Psoas muscle (tissue), 8 donors: ENCODE results near the gene DLGAP3. TPM values are rescaled to one million over a fixed set of nuclear protein-coding genes. Genes with fewer than 3 reads are reported as not detected.

Source experiments
- ATAC-seq, 4 donors: fragments of 200-7000 bp; cut with Tn5 transposase; one replicate each; pipeline ENCODE4 v1.9.1; 2020; ENCODE audit warnings: moderate library complexity in 3 of 4, mild to moderate bottlenecking in 2 of 4
- DNase-seq, 2 donors: peaks; one replicate each; pipeline ENCODE4 v3.0.0-alpha.2; 2020
- H3K27ac ChIP-seq: fragments of 200-600 bp; one replicate; pipeline ENCODE4 v1.8.0; 2022
- H3K27me3 ChIP-seq, 3 donors: fragments of 200-600 bp in 1 of 3; one replicate each; pipeline versions ENCODE4 v1.6.1 to v1.8.0; 2013 to 2022; ENCODE audit warnings: low read length in 2 of 3, mild to moderate bottlenecking in 2 of 3, moderate library complexity in 1 of 3; ENCODE audit not compliant: insufficient read depth in 3 of 3
- H3K36me3 ChIP-seq, 2 donors: fragments of 200-600 bp in 1 of 2; one replicate each; pipeline versions ENCODE4 v1.6.1 to v1.8.0; 2013 to 2022; ENCODE audit warnings: low read depth in 1 of 2, mild to moderate bottlenecking in 1 of 2, moderate library complexity in 1 of 2; ENCODE audit not compliant: insufficient read depth in 1 of 2
- H3K4me1 ChIP-seq: fragments of 200-600 bp; one replicate; pipeline ENCODE4 v1.8.0; 2022
- H3K4me3 ChIP-seq: fragments of 200-600 bp; one replicate; pipeline ENCODE4 v1.8.0; 2022; ENCODE audit warnings: mild to moderate bottlenecking
- H3K9me3 ChIP-seq: fragments of 200-600 bp; one replicate; pipeline ENCODE4 v1.8.0; 2022
- CTCF ChIP-seq: fragments of 200-600 bp; IDR thresholded peaks from one replicate; pipeline ENCODE4 v1.8.0; 2022; ENCODE audit warnings: antibody characterized with exemption
- WGBS, 3 donors: extraction: QIAGEN DNeasy Blood & Tissue Kit; methylation state at CpG; one replicate each; pipeline versions ENCODE4 v1.1.6 to v1.1.7; 2013; 5-methylcytosine and 5-hydroxymethylcytosine counted together
- intact Hi-C, 2 donors: fragments of 100-400 bp; cut with DNase I; formaldehyde crosslinking; loops; one replicate each; pipeline versions ENCODE4 v1.11.0 to v1.14.2; 2022
- polyA plus RNA-seq, 3 donors: library from polyadenylated mRNA; stranded (reverse); fragments of 200-250 nt; gene quantifications; one replicate each; pipeline ENCODE4 v1.2.3, GENCODE V29; 2013
- total RNA-seq, 4 donors: library from RNA; stranded (reverse); fragmentation: NEBNext Ultra II Directional in 2 of 4; extraction: Animal tissue kit (Norgen Biotek cat#: 25700) in 2 of 4; gene quantifications; one replicate each; pipeline versions ENCODE4 v1.2.1 to v1.2.4, GENCODE V29; 2021 to 2023
- donor health status: healthy with polysubstance abuse.
- donor health status: DM: no; HTN: no; CAD: no; lungs with moderate emphysema.
- donor health status: Bipolar disorder and iron deficiency.
- donor health status: healthy.
- donor health status: DM: yes; HTN: yes; CAD: no.
- donor health status: DM: no; HTN: no; CAD: no.
- donor health status: DM: no; HTN: no; CAD: no.
- donor health status: DM: yes; HTN: yes; CAD: no.

DLGAP3 gene
- total and polyA plus RNA-seq, 7 donors = 0.01 to 0.44 (median 0.08) TPM; not detected in 1

GRCh38 chr1:34928066-34928696 is 1.3 kb downstream of the DLGAP3 start:
- peaks cover 0 to 67% (median 35%) of the 10 kb centered on the region in 3 donors for H3K27me3 ChIP-seq
- intact Hi-C loops = no loop called here
- no peak for ATAC-seq
- H3K4me1 ChIP-seq = peaks cover 7% of the 10 kb centered on the region
- no peak overlapping the region for H3K27ac ChIP-seq
- WGBS, 3 donors = 22 to 25% (median 23%) methylated on average over 9 of the region's 9 CpGs
- no peak for TF ChIP-seq CTCF
- no peaks in the 10 kb centered on the region for H3K9me3 ChIP-seq
- H3K36me3 ChIP-seq = no peaks in the 10 kb centered on the region
- DNase-seq = no peak
- no peak overlapping the region for H3K4me3 ChIP-seq

- Histone ChIP-seq H3K4me1 (peaks cover 7% of the 10 kb centered on the region), H3K36me3 (no peaks in the 10 kb centered on the region), H3K9me3 (no peaks in the 10 kb centered on the region), H3K27ac (no peak overlapping the region), H3K4me3 (no peak overlapping the region), H3K27me3 (peaks cover 0 to 76% (median 37%) of the 10 kb centered on the region in 3 donors)
- DNase-seq = no peak
- TF ChIP-seq CTCF = no peak
- intact Hi-C loops = no loop called here
- ATAC-seq = no peak
- 38 to 58% (median 47%) methylated on average over 8 of the region's 8 CpGs for WGBS, 3 donors
These were observed 2.1 kb downstream of the DLGAP3 start for GRCh38 chr1:34927316-34927715.

- TF ChIP-seq CTCF = no peak
These were observed 2.6 kb downstream of the DLGAP3 start for GRCh38 chr1:34926894-34927293.

GRCh38 chr1:34926156-34926555 is 3.3 kb downstream of the DLGAP3 start:
- Histone ChIP-seq H3K27ac (no peak overlapping the region), H3K4me3 (no peak overlapping the region), H3K9me3 (no peaks in the 10 kb centered on the region), H3K27me3 (peaks cover 3 to 84% (median 37%) of the 10 kb centered on the region in 3 donors), H3K4me1 (peaks cover 7% of the 10 kb centered on the region), H3K36me3 (no peaks in the 10 kb centered on the region)
- WGBS, 3 donors = 58 to 62% (median 60%) methylated on average over 6 of the region's 6 CpGs
- ATAC-seq = no peak
- DNase-seq = no peak
- intact Hi-C loops = no loop called here
- TF ChIP-seq CTCF = no peak

More at GRCh38 chr1:34926894-34927293, 2.6 kb downstream of the DLGAP3 start:
- H3K4me3 ChIP-seq = no peak overlapping the region
- WGBS, 3 donors = 13 to 20% (median 18%) methylated on average over 5 of the region's 5 CpGs
- no peaks in the 10 kb centered on the region for H3K9me3 ChIP-seq
- intact Hi-C loops = no loop called here
- H3K4me1 ChIP-seq = peaks cover 7% of the 10 kb centered on the region
- DNase-seq (no peak), ATAC-seq (no peak)
- H3K36me3 ChIP-seq = no peaks in the 10 kb centered on the region
- no peak overlapping the region for H3K27ac ChIP-seq
- H3K27me3 ChIP-seq = peaks cover 0 to 80% (median 37%) of the 10 kb centered on the region in 3 donors

GRCh38 chr1:34925730-34926129 is 3.7 kb downstream of the DLGAP3 start:
- Histone ChIP-seq H3K9me3 (no peaks in the 10 kb centered on the region), H3K4me3 (no peak overlapping the region), H3K27me3 (peaks cover 3 to 84% (median 37%) of the 10 kb centered on the region in 3 donors), H3K4me1 (peaks cover 7% of the 10 kb centered on the region), H3K36me3 (no peaks in the 10 kb centered on the region), H3K27ac (no peak overlapping the region)
- intact Hi-C loops = no loop called here
- DNase-seq (no peak), ATAC-seq (no peak)
- TF ChIP-seq CTCF = no peak
- WGBS, 3 donors = 74 to 78% (median 75%) methylated on average over 2 of the region's 2 CpGs
